Heart right ventricle (tissue), 16 donors: ENCODE results near the gene TSPAN9. TPM values are rescaled to one million over a fixed set of nuclear protein-coding genes. Genes with fewer than 3 reads are reported as not detected.
A peak's percentile ranks its signal among the peaks of the same experiment; 100 is the strongest.

Source experiments
- ATAC-seq, 8 donors: fragments of 200-7000 bp; cut with Tn5 transposase; one replicate each; pipeline ENCODE4 v1.9.1; 2020; ENCODE audit warnings: mild to moderate bottlenecking in 8 of 8, moderate library complexity in 8 of 8, moderate number of reproducible peaks in 1 of 8
- DNase-seq, 2 donors: peaks; one replicate each; pipeline ENCODE4 v3.0.0-alpha.2; 2020
- H3K27ac ChIP-seq, 10 donors: fragments of 200-600 bp; sonication (generic) in 2 of 10; one replicate each; pipeline versions ENCODE4 v1.5.0 to v1.8.0; 2020 to 2022; ENCODE audit warnings: mild to moderate bottlenecking in 3 of 10
- H3K27me3 ChIP-seq, 7 donors: fragments of 200-600 bp; one replicate each; pipeline ENCODE4 v1.8.0; 2021 to 2022; ENCODE audit warnings: mild to moderate bottlenecking in 2 of 7
- H3K36me3 ChIP-seq, 9 donors: fragments of 200-600 bp; sonication (generic) in 1 of 9; one replicate each; pipeline versions ENCODE4 v1.5.0 to v1.8.0; 2020 to 2022; ENCODE audit warnings: mild to moderate bottlenecking in 2 of 9
- H3K4me1 ChIP-seq, 9 donors: fragments of 200-600 bp; sonication (generic) in 1 of 9; one replicate each; pipeline versions ENCODE4 v1.5.0 to v1.8.0; 2020 to 2022; ENCODE audit warnings: mild to moderate bottlenecking in 4 of 9
- H3K4me3 ChIP-seq, 10 donors: fragments of 200-600 bp; sonication (generic) in 2 of 10; one replicate each; pipeline versions ENCODE4 v1.5.0 to v1.8.0; 2020 to 2022; ENCODE audit warnings: mild to moderate bottlenecking in 7 of 10, moderate library complexity in 2 of 10
- H3K9me3 ChIP-seq, 11 donors: fragments of 200-600 bp in 10 of 11; sonication (generic) in 2 of 11; one replicate each; pipeline versions ENCODE4 v1.5.0 to v1.8.0; 2013 to 2022; ENCODE audit warnings: mild to moderate bottlenecking in 2 of 11, control low read depth in 1 of 11, moderate library complexity in 1 of 11
- WGBS, 2 donors: extraction: QIAGEN DNeasy Blood & Tissue Kit; methylation state at CpG; one replicate each; pipeline ENCODE4 v1.1.7; 2013; ENCODE audit warnings: inconsistent platforms in 1 of 2; 5-methylcytosine and 5-hydroxymethylcytosine counted together
- intact Hi-C, 10 donors: fragments of 100-400 bp; cut with DNase I; formaldehyde crosslinking; loops; one replicate each; pipeline versions ENCODE4 v1.11.1 to v1.14.2; 2022
- polyA plus RNA-seq, 2 donors: library from polyadenylated mRNA; stranded (reverse); fragments of 200-250 nt; gene quantifications; one replicate each; pipeline ENCODE4 v1.2.3, GENCODE V29; 2013
- total RNA-seq, 10 donors: library from RNA; stranded (reverse); fragmentation: NEBNext Ultra II Directional in 3 of 10; extraction: Animal tissue kit (Norgen Biotek cat#: 25700) in 3 of 10; gene quantifications; one replicate each; pipeline versions ENCODE4 v1.2.1 to v1.2.4, GENCODE V29; 2021 to 2023
- TF ChIP-seq, protein P1 (sequence below), 9 donors: fragments of 200-600 bp; sonication (generic) in 2 of 9; IDR thresholded peaks; one replicate each; pipeline versions ENCODE4 v1.5.0 to v1.8.0; 2021 to 2022; ENCODE audit warnings: antibody characterized with exemption in 9 of 9, mild to moderate bottlenecking in 5 of 9, moderate library complexity in 1 of 9
- donor health status: Arrhythmogenic right ventricular cardiomyopathy.
- donor health status: ischemic (EF 13 %, LVEDD 7.1; RV severe dilation, severe dysfunction).
- donor health status: healthy with polysubstance abuse.
- donor health status: DM: no; HTN: yes; CAD: no.
- donor health status: DM: no; HTN: no; CAD: no.
- donor health status: ischemic (EF 25% LVEDD 6.9; RV normal size, moderate dysfunction).
- donor health status: ischemic (EF 25% LVEDD 5.7; RV mildly dilated, moderate dysfunction).
- donor health status: healthy.
- donor health status: DM: yes; HTN: yes; CAD: no.
- donor health status: Ischemic cardiomyopathy.
- donor health status: ischemic (EF 35%, LVEDD 5.7; RV mildly dilated, moderate dysfunction).
- donor health status: nonischemic (EF 11% LVEDD 7.7; RV severe dilation, severe dysfunction).
- donor health status: DM: yes; HTN: yes; CAD: no.
- donor health status: PGD.
- donor health status: ischemic (EF 29% LVEDD 5.4; RV normal size, mild dysfunction).
- donor health status: nonischemic (EF 23%, LVEDD 6.1; RV moderate dilation, normal function).

The TSPAN9 gene
- total and polyA plus RNA-seq, 12 donors, result 63.0 to 401 (median 251) TPM

DNA sequence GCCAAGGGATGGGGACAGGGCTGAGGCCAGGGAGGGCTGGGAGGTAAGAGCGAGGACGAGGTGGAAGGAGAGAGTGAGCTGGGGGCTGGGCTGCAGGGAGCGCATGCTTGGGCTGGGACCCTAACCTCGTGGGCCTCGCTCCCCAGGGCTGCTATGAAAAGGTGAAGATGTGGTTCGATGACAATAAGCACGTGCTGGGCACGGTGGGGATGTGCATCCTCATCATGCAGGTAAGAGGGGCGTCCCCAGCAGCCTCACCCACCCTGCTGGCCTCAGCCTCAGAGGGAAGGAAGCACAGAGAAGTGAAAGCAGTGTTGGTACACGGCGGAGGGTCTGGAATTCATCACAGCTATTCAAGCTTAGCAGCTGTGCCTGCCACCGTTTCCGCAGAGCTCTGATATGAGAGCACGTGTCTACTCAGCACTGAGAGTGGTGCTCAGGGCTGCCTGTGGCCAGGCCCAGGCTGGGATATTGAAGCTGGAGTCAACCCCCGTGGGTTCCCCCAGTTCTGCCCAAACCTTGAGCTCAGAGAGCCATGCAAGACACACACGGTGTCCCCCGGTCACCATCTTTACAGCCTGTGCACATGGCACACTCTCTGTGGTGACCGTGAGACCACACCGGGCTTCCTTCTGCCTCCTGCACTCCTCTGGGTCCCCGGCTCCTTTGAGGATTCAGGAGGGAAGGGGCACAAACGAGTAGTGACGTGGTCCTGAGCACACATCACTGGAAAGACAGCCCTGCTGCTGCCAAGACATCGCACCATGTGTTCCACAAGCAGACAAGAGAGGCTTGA is 204.6 kb downstream of the TSPAN9 start:
- H3K27me3 ChIP-seq, result no peaks in the 10 kb centered on the region
- intact Hi-C loops, result no loop called here
- H3K9me3 ChIP-seq, result no peaks in the 10 kb centered on the region
- H3K4me1 ChIP-seq, result peaks cover 0 to 72% (median 40%) of the 10 kb centered on the region in 9 donors
- TF ChIP-seq, protein P1, sequence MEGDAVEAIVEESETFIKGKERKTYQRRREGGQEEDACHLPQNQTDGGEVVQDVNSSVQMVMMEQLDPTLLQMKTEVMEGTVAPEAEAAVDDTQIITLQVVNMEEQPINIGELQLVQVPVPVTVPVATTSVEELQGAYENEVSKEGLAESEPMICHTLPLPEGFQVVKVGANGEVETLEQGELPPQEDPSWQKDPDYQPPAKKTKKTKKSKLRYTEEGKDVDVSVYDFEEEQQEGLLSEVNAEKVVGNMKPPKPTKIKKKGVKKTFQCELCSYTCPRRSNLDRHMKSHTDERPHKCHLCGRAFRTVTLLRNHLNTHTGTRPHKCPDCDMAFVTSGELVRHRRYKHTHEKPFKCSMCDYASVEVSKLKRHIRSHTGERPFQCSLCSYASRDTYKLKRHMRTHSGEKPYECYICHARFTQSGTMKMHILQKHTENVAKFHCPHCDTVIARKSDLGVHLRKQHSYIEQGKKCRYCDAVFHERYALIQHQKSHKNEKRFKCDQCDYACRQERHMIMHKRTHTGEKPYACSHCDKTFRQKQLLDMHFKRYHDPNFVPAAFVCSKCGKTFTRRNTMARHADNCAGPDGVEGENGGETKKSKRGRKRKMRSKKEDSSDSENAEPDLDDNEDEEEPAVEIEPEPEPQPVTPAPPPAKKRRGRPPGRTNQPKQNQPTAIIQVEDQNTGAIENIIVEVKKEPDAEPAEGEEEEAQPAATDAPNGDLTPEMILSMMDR (IDR thresholded peaks at IDR 0.05), result no peak
- peak overlapping the region in 5 of 10 donors; percentile 21 to 45 (median 39) for H3K27ac ChIP-seq
- ATAC-seq (peak; percentile 50 to 84 (median 68)), DNase-seq (peak in 1 of 2 donors; percentile 42)
- H3K36me3 ChIP-seq, result peaks cover 0 to 96% (median 38%) of the 10 kb centered on the region in 9 donors
- no peak overlapping the region for H3K4me3 ChIP-seq
- WGBS, 2 donors, result 45 to 54% methylated on average over 23 of the region's 23 CpGs

- Histone ChIP-seq H3K9me3 (no peaks in the 10 kb centered on the region), H3K4me1 (peaks cover 0 to 67% (median 39%) of the 10 kb centered on the region in 9 donors), H3K27me3 (no peaks in the 10 kb centered on the region), H3K36me3 (peaks cover 0 to 96% (median 43%) of the 10 kb centered on the region in 9 donors), H3K27ac (peak overlapping the region in 3 of 10 donors; percentile 21 to 45 (median 39)), H3K4me3 (no peak overlapping the region)
- 82 to 84% methylated on average over 8 of the region's 8 CpGs for WGBS, 2 donors
- TF ChIP-seq, protein P1 (IDR thresholded peaks at IDR 0.05), result no peak
- no peak for ATAC-seq
- DNase-seq, result no peak
- intact Hi-C loops, result no loop called here
Measured at GRCh38 chr12:3282384-3282670, 205.1 kb downstream of the TSPAN9 start.

DNA sequence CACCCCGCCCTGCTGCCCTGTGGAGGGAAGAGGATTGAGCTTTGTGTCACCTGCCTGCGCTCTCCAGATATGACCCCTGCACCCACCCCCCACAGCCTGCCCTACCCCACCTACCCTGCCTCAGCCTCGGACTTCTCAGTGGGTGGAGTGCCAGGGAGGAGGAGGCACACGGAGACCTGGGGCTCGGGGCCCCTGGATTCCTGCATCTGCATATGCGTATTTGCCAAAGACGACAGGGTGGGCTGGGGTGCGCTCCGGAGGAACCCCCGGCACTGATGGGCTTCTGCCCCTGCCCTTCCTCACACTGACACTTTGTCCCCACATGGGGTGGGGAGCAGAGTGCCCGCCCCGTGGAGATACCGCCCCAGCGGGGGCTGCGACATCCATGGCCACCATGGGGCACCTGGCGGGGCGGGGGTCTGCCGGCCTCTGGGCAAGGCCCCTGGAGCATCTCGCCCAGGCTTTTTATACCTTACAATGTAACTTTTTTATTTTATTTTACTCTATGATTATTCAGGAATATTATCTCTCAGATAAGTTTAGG is 206.0 kb downstream of the TSPAN9 start:
- intact Hi-C loops, result no loop called here
- no peaks in the 10 kb centered on the region for H3K27me3 ChIP-seq
- ATAC-seq (no peak), DNase-seq (no peak)
- peaks cover 0 to 58% (median 31%) of the 10 kb centered on the region in 9 donors for H3K4me1 ChIP-seq
- H3K27ac ChIP-seq, result no peak overlapping the region
- no peak overlapping the region for H3K4me3 ChIP-seq
- 88 to 94% methylated on average over 19 of the region's 19 CpGs for WGBS, 2 donors
- TF ChIP-seq, protein P1 (IDR thresholded peaks at IDR 0.05), result no peak
- no peaks in the 10 kb centered on the region for H3K9me3 ChIP-seq
- H3K36me3 ChIP-seq, result peaks cover 0 to 96% (median 39%) of the 10 kb centered on the region in 9 donors

DNA sequence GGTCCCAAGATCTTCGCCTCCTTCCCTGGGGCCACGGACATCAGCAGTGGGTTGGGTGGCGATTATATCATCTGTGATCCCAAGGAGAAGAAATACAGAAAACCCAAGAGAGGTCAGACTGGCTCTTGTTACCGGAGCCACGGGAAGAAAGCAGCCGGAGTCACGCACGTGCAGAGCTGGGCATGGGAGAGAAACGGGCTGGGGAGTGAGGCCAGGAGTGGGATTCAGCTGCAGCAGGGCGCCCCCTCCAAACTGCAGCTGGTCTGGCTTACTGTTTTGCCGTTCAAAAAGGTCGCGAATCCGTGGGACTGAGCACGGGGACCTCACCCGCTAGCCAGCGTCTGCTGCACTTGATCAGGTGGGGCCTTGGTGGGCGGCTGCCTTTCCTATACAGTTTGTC is 207.2 kb downstream of the TSPAN9 start:
- DNase-seq, result no peak
- H3K4me3 ChIP-seq, result no peak overlapping the region
- no peaks in the 10 kb centered on the region for H3K27me3 ChIP-seq
- ATAC-seq, result no peak
- peaks cover 0 to 46% (median 21%) of the 10 kb centered on the region in 9 donors for H3K4me1 ChIP-seq
- intact Hi-C loops, result no loop called here
- TF ChIP-seq, protein P1 (IDR thresholded peaks at IDR 0.05), result no peak
- 85% methylated on average over 18 of the region's 18 CpGs for WGBS, 2 donors
- H3K36me3 ChIP-seq, result peaks cover 0 to 97% (median 29%) of the 10 kb centered on the region in 9 donors
- H3K27ac ChIP-seq, result no peak overlapping the region
- no peaks in the 10 kb centered on the region for H3K9me3 ChIP-seq
